Endothelial cell of umbilical vein (primary cell): ENCODE results near the gene CEMIP.

Source experiments
- CTCF ChIP-seq, 2 donors: IDR thresholded peaks; 1 replicate in 1 of 2; 2 replicates in 1 of 2; pipeline ENCODE4 v1.5.1; 2011; ENCODE audit warnings: low read length in 2 of 2, mild to moderate bottlenecking in 2 of 2, moderate library complexity in 2 of 2, control low read depth in 1 of 2, inconsistent platforms in 1 of 2, low read depth in 1 of 2; ENCODE audit not compliant: insufficient read depth in 1 of 2; ENCODE audit errors: extremely low read depth in 1 of 2
- EZH2 ChIP-seq: IDR thresholded peaks from 2 replicates; pipeline ENCODE4 v1.6.1; 2012; ENCODE audit warnings: borderline replicate concordance, low read depth, mild to moderate bottlenecking, moderate library complexity, low read length, inconsistent platforms; ENCODE audit not compliant: severe bottlenecking
- TF ChIP-seq, protein P1 (sequence below): IDR thresholded peaks from 2 replicates; pipeline ENCODE4 v1.6.1; 2011; ENCODE audit not compliant: insufficient read depth, insufficient read length

DNA sequence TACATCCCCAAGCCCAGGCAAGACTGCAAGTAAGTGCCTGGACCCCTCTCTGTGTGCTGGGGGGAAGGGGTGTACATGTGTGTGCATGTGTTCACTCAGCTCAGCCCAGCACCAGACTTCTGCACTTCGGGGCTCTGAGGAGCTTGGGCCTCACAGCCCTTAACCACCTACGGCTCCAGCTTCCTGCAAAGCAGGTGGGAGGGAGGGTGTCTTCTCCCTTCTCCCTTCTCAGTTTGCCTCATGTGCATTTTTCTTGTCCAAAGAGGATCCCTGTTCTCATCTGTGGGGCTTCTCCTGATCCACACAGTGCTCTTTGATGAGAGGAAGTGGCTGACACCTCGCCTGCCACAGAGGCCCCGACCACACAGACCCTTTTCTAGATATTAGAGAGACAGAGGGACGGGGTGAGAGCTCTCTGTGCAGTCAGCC, 141.1 kb downstream of the CEMIP start:
- TF ChIP-seq CTCF (IDR thresholded peaks at IDR 0.05; ENCODE audit: extremely low read depth in 1 of 2, insufficient read depth in 1 of 2, low read depth in 1 of 2, low read length in 2 of 2) = no peak
- TF ChIP-seq, protein P1, sequence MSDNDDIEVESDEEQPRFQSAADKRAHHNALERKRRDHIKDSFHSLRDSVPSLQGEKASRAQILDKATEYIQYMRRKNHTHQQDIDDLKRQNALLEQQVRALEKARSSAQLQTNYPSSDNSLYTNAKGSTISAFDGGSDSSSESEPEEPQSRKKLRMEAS = no peak
- TF ChIP-seq EZH2 = no peak
